Endodermal cell (in vitro differentiated cells): ENCODE measurements around the gene GSG1L. TPM values are rescaled to one million over a fixed set of nuclear protein-coding genes. Genes with fewer than 3 reads are reported as not detected.

ENCODE experiments used
- DNase-seq: peaks from one replicate; pipeline ENCODE4 v3.0.0-alpha.2; 2017
- H3K27ac ChIP-seq: 2 replicates; pipeline ENCODE4 v1.5.1; 2013; ENCODE audit warnings: mild to moderate bottlenecking, low read depth, low read length, moderate library complexity
- H3K27me3 ChIP-seq: 2 replicates; pipeline ENCODE4 v1.6.1; 2013; ENCODE audit warnings: mild to moderate bottlenecking, low read length, moderate library complexity; ENCODE audit not compliant: insufficient read depth, control insufficient read depth, poor library complexity, severe bottlenecking
- H3K36me3 ChIP-seq: 2 replicates; pipeline ENCODE4 v1.7.0; 2013; ENCODE audit warnings: mild to moderate bottlenecking, low read length, moderate library complexity; ENCODE audit not compliant: control insufficient read depth, insufficient read depth
- H3K4me1 ChIP-seq: one replicate; pipeline ENCODE4 v1.7.0; 2013; ENCODE audit warnings: low read length; ENCODE audit not compliant: control insufficient read depth, insufficient read depth
- H3K4me3 ChIP-seq: 2 replicates; pipeline ENCODE4 v1.5.1; 2013; ENCODE audit warnings: mild to moderate bottlenecking, low read length, moderate library complexity
- H3K9ac ChIP-seq: 2 replicates; pipeline ENCODE4 v1.6.1; 2013; ENCODE audit warnings: mild to moderate bottlenecking, low read length, moderate library complexity; ENCODE audit not compliant: poor library complexity, severe bottlenecking; ENCODE audit errors: extremely low read depth
- H3K9me3 ChIP-seq: 2 replicates; pipeline ENCODE4 v1.6.1; 2013; ENCODE audit warnings: mild to moderate bottlenecking, low read length, moderate library complexity; ENCODE audit not compliant: control insufficient read depth
- H3K27ac Mint-ChIP-seq: 2 replicates; pipeline ENCODE4 v1.8.0; 2020; ENCODE audit warnings: mixed read lengths
- H3K27me3 Mint-ChIP-seq: 2 replicates; pipeline ENCODE4 v1.8.0; 2021; ENCODE audit warnings: mild to moderate bottlenecking, mixed read lengths; ENCODE audit not compliant: insufficient read depth
- H3K36me3 Mint-ChIP-seq: 2 replicates; pipeline ENCODE4 v1.8.0; 2020; ENCODE audit warnings: low read depth, mixed read lengths
- H3K4me1 Mint-ChIP-seq: 2 replicates; pipeline ENCODE4 v1.8.0; 2020; ENCODE audit warnings: mixed read lengths
- H3K4me3 Mint-ChIP-seq: 2 replicates; pipeline ENCODE4 v1.8.0; 2020; ENCODE audit warnings: mild to moderate bottlenecking, moderate library complexity, mixed read lengths
- H3K9me3 Mint-ChIP-seq: 2 replicates; pipeline ENCODE4 v1.8.0; 2020; ENCODE audit warnings: mild to moderate bottlenecking, mixed read lengths
- CTCF ChIP-seq: fragments of 200-600 bp; sonication (generic); conservative IDR thresholded peaks from 2 replicates; pipeline ENCODE4 v1.5.0; 2021; ENCODE audit warnings: antibody characterized with exemption, mild to moderate bottlenecking
- WGBS, 2 experiments: methylation state at CpG; one replicate each; pipeline versions ENCODE4 v1.1.5 to v1.1.7; 2013; ENCODE audit warnings: missing lambda C conversion rate in 2 of 2, mixed read lengths in 1 of 2; ENCODE audit not compliant: insufficient coverage in 1 of 2, insufficient read length in 1 of 2; 5-methylcytosine and 5-hydroxymethylcytosine counted together
- total RNA-seq, 2 donors: library from RNA; stranded (reverse); fragmentation: NEBNext Ultra II Directional in 1 of 2; extraction: Animal tissue kit (Norgen Biotek cat#: 25700) in 1 of 2; gene quantifications; 2 replicates in 1 of 2; 3 replicates in 1 of 2; pipeline ENCODE4 v1.2.1, GENCODE V29; 2021

The GSG1L gene
- total RNA-seq, 2 donors from 2014 or later: 0.24 TPM; not detected in 1

- Histone ChIP-seq H3K27ac (no peak overlapping the region), H3K36me3 (no peaks in the 10 kb centered on the region), H3K9me3 (no peaks in the 10 kb centered on the region), H3K9ac (no peak overlapping the region), H3K4me3 (no peak overlapping the region), H3K27me3 (no peaks in the 10 kb centered on the region), H3K4me1 (no peaks in the 10 kb centered on the region)
- no peak for TF ChIP-seq CTCF
- H3K4me1 Mint-ChIP-seq: no peaks in the 10 kb centered on the region
- peaks cover 2% of the 10 kb centered on the region for H3K9me3 Mint-ChIP-seq
- DNase-seq: no peak
- WGBS, 2 experiments: 83 to 88% methylated on average over 9 to 13 of the region's 13 CpGs
- H3K4me3 Mint-ChIP-seq: no peak overlapping the region
- H3K27me3 Mint-ChIP-seq: peaks cover 2% of the 10 kb centered on the region
- no peaks in the 10 kb centered on the region for H3K36me3 Mint-ChIP-seq
- H3K27ac Mint-ChIP-seq: no peak overlapping the region
Observed at GRCh38 chr16:27927266-27927901, 136.1 kb downstream of the GSG1L start.

- H3K27ac Mint-ChIP-seq: no peak overlapping the region
- no peak overlapping the region for H3K9ac ChIP-seq
- no peaks in the 10 kb centered on the region for H3K9me3 ChIP-seq
- no peaks in the 10 kb centered on the region for H3K9me3 Mint-ChIP-seq
- H3K4me1 ChIP-seq: no peaks in the 10 kb centered on the region
- H3K27me3 ChIP-seq: no peaks in the 10 kb centered on the region
- no peaks in the 10 kb centered on the region for H3K4me1 Mint-ChIP-seq
- H3K4me3 Mint-ChIP-seq: no peak overlapping the region
- no peak for TF ChIP-seq CTCF
- WGBS, 2 experiments: 83 to 84% methylated on average over 7 to 9 of the region's 9 CpGs
- peaks cover 2% of the 10 kb centered on the region for H3K27me3 Mint-ChIP-seq
- no peak for DNase-seq
- no peak overlapping the region for H3K27ac ChIP-seq
- H3K4me3 ChIP-seq: no peak overlapping the region
- no peaks in the 10 kb centered on the region for H3K36me3 ChIP-seq
- no peaks in the 10 kb centered on the region for H3K36me3 Mint-ChIP-seq
Observed at GRCh38 chr16:27925612-27926011, 137.9 kb downstream of the GSG1L start.

- no peaks in the 10 kb centered on the region for H3K4me1 ChIP-seq
- no peak overlapping the region for H3K9ac ChIP-seq
- no peaks in the 10 kb centered on the region for H3K36me3 Mint-ChIP-seq
- peaks cover 2% of the 10 kb centered on the region for H3K27me3 Mint-ChIP-seq
- 63 to 80% methylated on average over 1 to 3 of the region's 4 CpGs for WGBS, 2 experiments
- peaks cover 2% of the 10 kb centered on the region for H3K4me1 Mint-ChIP-seq
- no peak overlapping the region for H3K27ac ChIP-seq
- H3K4me3 ChIP-seq: no peak overlapping the region
- H3K9me3 Mint-ChIP-seq: no peaks in the 10 kb centered on the region
- peak; percentile 61 for DNase-seq
- no peaks in the 10 kb centered on the region for H3K9me3 ChIP-seq
- H3K27me3 ChIP-seq: no peaks in the 10 kb centered on the region
- H3K4me3 Mint-ChIP-seq: no peak overlapping the region
- no peaks in the 10 kb centered on the region for H3K36me3 ChIP-seq
- no peak overlapping the region for H3K27ac Mint-ChIP-seq
- no peak for TF ChIP-seq CTCF
Observed at GRCh38 chr16:27924411-27925118, 138.9 kb downstream of the GSG1L start.
